COR-L47 (cell line): ENCODE data around the gene CMIP.

Experiments
- DNase-seq: peaks from one replicate; lab custom pipeline; 2025; lab: John Stamatoyannopoulos, UW

Gene CMIP

GRCh38 chr16:81703177-81704155 is 258.9 kb downstream of the CMIP start:
- no peak for DNase-seq

DNA sequence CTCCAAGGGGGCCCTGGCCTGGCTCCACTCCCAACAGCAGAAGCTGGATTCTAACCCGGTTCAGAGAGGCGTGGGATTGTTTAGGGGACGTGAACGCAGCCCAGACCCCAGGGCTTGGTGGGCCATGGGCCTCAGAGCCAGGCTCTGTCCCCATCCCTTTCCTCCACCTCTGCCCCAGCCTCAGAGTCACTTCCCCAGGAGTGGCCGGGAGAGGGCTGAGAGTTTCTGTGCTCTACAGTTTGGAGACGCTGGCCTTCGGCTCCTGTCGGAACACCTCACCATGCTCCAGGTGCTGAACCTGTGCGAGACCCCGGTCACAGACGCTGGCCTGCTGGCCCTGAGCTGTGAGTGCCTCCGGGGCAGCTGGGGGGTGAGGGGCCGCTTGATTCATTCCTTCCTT is 260.7 kb downstream of the CMIP start:
- DNase-seq: no peak

GRCh38 chr16:81706327-81707295 is 262.0 kb downstream of the CMIP start:
- no peak for DNase-seq

- no peak for DNase-seq
These were observed 263.0 kb downstream of the CMIP start for GRCh38 chr16:81707411-81708265.

- DNase-seq: no peak
These were observed 263.8 kb downstream of the CMIP start for GRCh38 chr16:81708266-81709015.

- DNase-seq: no peak
These were observed 264.6 kb downstream of the CMIP start for GRCh38 chr16:81709016-81709900.

DNA sequence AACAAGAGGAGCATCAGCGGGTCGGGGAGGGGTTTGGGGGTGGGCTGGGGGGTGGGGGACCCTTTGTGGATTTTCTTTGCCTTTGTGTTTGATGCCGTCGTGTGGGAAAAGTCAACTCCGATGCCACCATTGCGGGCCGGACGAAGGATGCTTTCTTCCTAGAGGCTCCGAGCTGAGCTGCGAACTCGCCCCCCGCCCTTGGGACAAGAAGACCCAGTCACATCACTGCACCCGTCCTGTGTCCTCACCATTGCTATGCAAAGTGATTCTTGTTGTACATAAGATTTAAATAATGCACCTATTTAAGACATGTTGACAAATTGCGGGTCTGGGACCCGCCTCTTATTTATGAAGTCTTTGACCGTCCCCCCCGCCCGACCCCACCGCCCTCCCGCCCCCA is 265.4 kb downstream of the CMIP start:
- no peak for DNase-seq

DNA sequence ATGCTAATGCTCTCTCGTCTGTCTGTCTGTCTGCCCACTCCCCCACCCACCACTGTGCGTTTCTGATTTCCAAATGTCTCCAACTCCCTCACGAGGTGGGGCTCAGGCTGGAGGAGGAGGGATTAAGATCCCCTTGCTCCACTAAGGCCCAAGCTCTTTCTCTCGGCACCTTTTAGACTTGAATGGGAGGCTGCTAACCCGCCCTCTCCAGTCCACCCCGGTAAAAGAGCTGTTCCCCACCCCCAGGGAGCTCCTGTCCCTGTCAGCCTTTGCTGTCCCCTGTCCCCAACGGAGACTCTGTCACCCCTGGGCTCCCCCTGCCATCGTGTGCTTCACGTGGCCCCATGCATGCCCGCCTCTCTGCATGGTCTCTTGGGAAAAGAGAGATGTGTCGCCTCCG is 266.0 kb downstream of the CMIP start:
- no peak for DNase-seq

GRCh38 chr16:81711657-81712319 is 267.2 kb downstream of the CMIP start:
- DNase-seq: no peak

DNA sequence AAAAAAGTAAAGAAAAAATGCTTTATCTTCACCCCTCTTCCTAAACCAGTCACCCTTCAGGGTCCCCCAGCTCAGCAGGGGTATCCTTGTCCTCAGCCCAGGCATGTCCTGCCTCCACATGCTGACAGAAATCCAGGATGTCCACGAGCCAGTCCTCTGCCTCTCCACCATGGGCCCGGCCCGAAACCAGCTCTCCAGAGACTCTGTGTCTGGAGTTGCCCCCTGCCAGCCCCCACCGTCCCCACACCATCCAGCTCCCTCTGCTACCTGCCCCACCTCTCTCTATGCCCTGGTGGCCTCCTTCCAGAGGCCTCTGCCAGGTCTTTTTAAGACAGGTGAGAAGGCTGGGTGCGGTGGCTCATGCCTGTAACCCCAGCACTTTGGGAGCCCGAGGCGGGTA is 268.1 kb downstream of the CMIP start:
- no peak for DNase-seq

GRCh38 chr16:81713295-81713772 is 268.7 kb downstream of the CMIP start:
- no peak for DNase-seq

DNA sequence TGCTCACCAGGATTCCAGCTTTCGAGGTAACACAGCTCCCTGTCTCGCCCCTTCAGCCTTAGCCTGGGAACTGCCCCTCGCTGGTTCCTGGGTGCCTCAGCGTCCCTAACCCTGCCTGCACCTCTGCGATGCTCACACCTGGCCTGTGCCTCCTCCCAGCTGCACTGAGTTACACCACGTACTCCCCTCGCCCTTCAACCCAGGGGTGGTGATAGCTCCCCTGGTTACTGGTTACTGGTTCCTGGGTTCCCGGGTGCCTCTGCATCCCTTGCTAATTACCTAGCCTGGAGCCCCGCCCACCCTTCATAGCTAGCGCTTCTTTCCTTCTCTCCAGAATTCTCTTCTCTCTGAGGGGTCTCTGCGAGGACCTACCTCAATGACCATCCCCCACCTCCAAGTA is 269.2 kb downstream of the CMIP start:
- no peak for DNase-seq

GRCh38 chr16:81714583-81714982 is 270.0 kb downstream of the CMIP start:
- no peak for DNase-seq

- no peak for DNase-seq
These were observed 271.0 kb downstream of the CMIP start for GRCh38 chr16:81715358-81716196.

- no peak for DNase-seq
These were observed 272.0 kb downstream of the CMIP start for GRCh38 chr16:81716478-81717225.

GRCh38 chr16:81717662-81718189 is 273.1 kb downstream of the CMIP start:
- DNase-seq: no peak

GRCh38 chr16:81718637-81719036 is 274.0 kb downstream of the CMIP start:
- no peak for DNase-seq
